ENCODE data around the gene RBP2.

Gene RBP2

GRCh38 chr3:139476348-139476747 lies at the start of gene RBP2:
Gene RBP2 (minus strand): TSS chr3:139476516. CDS start chr3:139476459, 57 bp downstream.
- DNase-seq, result no peak

GRCh38 chr3:139524841-139525636 lies 48.7 kb upstream of the RBP2 start:
- no peak for DNase-seq

GRCh38 chr3:139523718-139524117 lies 47.4 kb upstream of the RBP2 start:
- no peak for DNase-seq

GRCh38 chr3:139523166-139523565 lies 46.9 kb upstream of the RBP2 start:
- DNase-seq, result no peak

- DNase-seq, result no peak
These were observed 46.1 kb upstream of the RBP2 start for GRCh38 chr3:139522421-139522820.

- no peak for DNase-seq
These were observed 45.5 kb upstream of the RBP2 start for GRCh38 chr3:139521816-139522215.

- no peak for DNase-seq
These were observed 44.8 kb upstream of the RBP2 start for GRCh38 chr3:139521144-139521543.

- no peak for DNase-seq
These were observed 43.9 kb upstream of the RBP2 start for GRCh38 chr3:139519998-139520737.

GRCh38 chr3:139518926-139519842 lies 42.9 kb upstream of the RBP2 start:
- no peak for DNase-seq

- no peak for DNase-seq
These were observed 42.0 kb upstream of the RBP2 start for GRCh38 chr3:139518306-139518705.

GRCh38 chr3:139517321-139518065 lies 41.2 kb upstream of the RBP2 start:
- DNase-seq, result no peak

GRCh38 chr3:139514741-139515140 lies 38.4 kb upstream of the RBP2 start:
- no peak for DNase-seq

- DNase-seq, result no peak
These were observed 33.3 kb upstream of the RBP2 start for GRCh38 chr3:139509631-139510030.

- no peak for DNase-seq
These were observed 30.4 kb upstream of the RBP2 start for GRCh38 chr3:139506766-139507165.

GRCh38 chr3:139505829-139506386 lies 29.6 kb upstream of the RBP2 start:
- DNase-seq, result no peak

- no peak for DNase-seq
These were observed 23.2 kb upstream of the RBP2 start for GRCh38 chr3:139499536-139499935.

- no peak for DNase-seq
These were observed 17.6 kb upstream of the RBP2 start for GRCh38 chr3:139493826-139494385.

GRCh38 chr3:139491966-139492365 lies 15.7 kb upstream of the RBP2 start:
- peak; percentile 50 for DNase-seq

- peak; percentile 89 for DNase-seq
These were observed 14.8 kb upstream of the RBP2 start for GRCh38 chr3:139491027-139491700.

- no peak for DNase-seq
These were observed 5.9 kb upstream of the RBP2 start for GRCh38 chr3:139482206-139482605.

GRCh38 chr3:139481116-139481515 lies 4.8 kb upstream of the RBP2 start:
- no peak for DNase-seq
